Stimulated activated memory B cell treated with anti-CD40 and anti-IgM and Interleukin-4, amounts not matched to agents 10 μg/mL and 1 μg/mL and 100 μg/mL, for 72 hours (primary cell): ENCODE data around the gene CCDC74A.
A peak's percentile ranks its signal among the peaks of the same experiment; 100 is the strongest.
"Not testable (repeated sequence)": the region's sequence is repeated elsewhere in the genome, so short reads cannot be mapped to it uniquely, and the experiment has no call there.

Source experiments
- ATAC-seq: fragments of 150-1000 bp; cut with Tn5 transposase; 2 replicates; pipeline ENCODE4 v1.10.0; 2021
- H3K27ac Mint-ChIP-seq: one replicate; pipeline ENCODE4 v1.8.0; 2022; ENCODE audit warnings: mild to moderate bottlenecking, mixed read lengths
- H3K27me3 Mint-ChIP-seq: one replicate; pipeline ENCODE4 v1.8.0; 2022; ENCODE audit warnings: mixed read lengths
- H3K36me3 Mint-ChIP-seq: one replicate; pipeline ENCODE4 v1.8.0; 2022; ENCODE audit warnings: mixed read lengths
- H3K4me1 Mint-ChIP-seq: one replicate; pipeline ENCODE4 v1.8.0; 2022; ENCODE audit warnings: mixed read lengths
- H3K4me3 Mint-ChIP-seq: one replicate; pipeline ENCODE4 v1.8.0; 2022; ENCODE audit warnings: mild to moderate bottlenecking, moderate library complexity, mixed read lengths
- H3K9me3 Mint-ChIP-seq: one replicate; pipeline ENCODE4 v1.8.0; 2022; ENCODE audit warnings: mixed read lengths

The CCDC74A gene

DNA sequence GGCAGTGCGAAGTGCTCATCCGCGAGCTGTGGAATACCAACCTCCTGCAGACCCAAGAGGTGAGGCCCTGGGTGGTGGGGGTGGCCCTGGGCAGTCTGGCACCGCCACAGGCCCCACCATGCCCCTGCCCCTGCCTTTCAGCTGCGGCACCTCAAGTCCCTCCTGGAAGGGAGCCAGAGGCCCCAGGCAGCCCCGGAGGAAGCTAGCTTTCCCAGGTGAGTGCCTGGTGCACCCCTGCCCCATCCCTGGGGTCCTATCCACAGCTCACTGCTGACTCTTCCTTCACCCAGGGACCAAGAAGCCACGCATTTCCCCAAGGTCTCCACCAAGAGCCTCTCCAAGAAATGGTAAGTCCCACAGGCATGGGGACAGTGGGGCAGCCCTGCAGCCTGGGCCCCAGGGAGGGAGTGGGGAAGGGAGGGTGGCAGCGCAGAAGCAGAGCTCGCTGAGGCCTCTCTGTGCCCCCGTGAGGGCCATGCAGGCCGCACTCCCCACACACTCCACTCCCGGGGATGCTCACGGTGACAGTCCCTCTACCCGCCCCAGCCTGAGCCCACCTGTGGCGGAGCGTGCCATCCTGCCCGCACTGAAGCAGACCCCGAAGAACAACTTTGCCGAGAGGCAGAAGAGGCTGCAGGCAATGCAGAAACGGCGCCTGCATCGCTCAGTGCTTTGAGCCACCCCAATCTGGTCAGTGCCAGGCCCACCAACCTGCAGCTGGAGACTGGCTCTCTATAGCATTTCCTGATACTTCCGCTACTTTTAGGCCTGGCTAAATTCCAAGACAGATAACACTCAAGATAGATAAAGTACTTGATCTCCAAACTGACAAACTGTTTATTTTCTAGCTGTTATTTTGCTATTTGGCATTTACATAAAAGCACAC lies 5.3 kb downstream of the CCDC74A start:
- peaks cover 18% of the 10 kb centered on the region for H3K4me1 Mint-ChIP-seq

GRCh38 chr2:131533609-131534316 lies 6.1 kb downstream of the CCDC74A start:
- not testable (repeated sequence) for ATAC-seq

More for the DNA sequence above, 5.3 kb downstream of the CCDC74A start:
- ATAC-seq, H3K27me3 Mint-ChIP-seq, H3K36me3 Mint-ChIP-seq, H3K27ac Mint-ChIP-seq, H3K9me3 Mint-ChIP-seq, H3K4me3 Mint-ChIP-seq: not testable (repeated sequence)

GRCh38 chr2:131534317-131534672 lies 6.6 kb downstream of the CCDC74A start:
- ATAC-seq, result peak; percentile 14

More at GRCh38 chr2:131533609-131534316, 6.1 kb downstream of the CCDC74A start:
- H3K27ac Mint-ChIP-seq, H3K27me3 Mint-ChIP-seq, H3K36me3 Mint-ChIP-seq, H3K9me3 Mint-ChIP-seq, H3K4me3 Mint-ChIP-seq: not testable (repeated sequence)
- H3K4me1 Mint-ChIP-seq, result peaks cover 12% of the 10 kb centered on the region

DNA sequence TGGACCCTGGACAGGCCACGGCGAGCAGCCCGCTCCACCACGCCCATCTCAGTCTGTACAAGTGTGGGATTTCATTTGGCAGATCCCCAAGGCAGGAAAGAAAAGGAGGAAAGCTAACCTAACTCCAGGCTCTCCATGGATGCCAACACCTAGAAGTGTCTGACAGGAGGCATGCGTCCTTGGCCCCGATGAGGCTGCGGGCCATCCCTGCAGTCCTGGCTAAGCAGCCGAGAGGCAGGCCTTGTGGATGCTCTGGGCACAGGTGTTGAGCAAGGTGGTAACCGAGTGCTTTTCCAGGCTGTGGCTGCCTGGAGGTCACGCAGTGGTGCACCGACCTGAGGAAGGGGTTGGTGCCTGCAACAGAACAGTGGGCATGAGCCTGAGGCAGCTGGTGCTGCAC lies 7.3 kb downstream of the CCDC74A start:
- ATAC-seq, H3K27ac Mint-ChIP-seq, H3K4me1 Mint-ChIP-seq, H3K36me3 Mint-ChIP-seq, H3K4me3 Mint-ChIP-seq, H3K9me3 Mint-ChIP-seq, H3K27me3 Mint-ChIP-seq: not testable (repeated sequence)

More at GRCh38 chr2:131534317-131534672, 6.6 kb downstream of the CCDC74A start:
- H3K9me3 Mint-ChIP-seq, H3K27me3 Mint-ChIP-seq, H3K4me1 Mint-ChIP-seq, H3K27ac Mint-ChIP-seq, H3K36me3 Mint-ChIP-seq, H3K4me3 Mint-ChIP-seq: not testable (repeated sequence)

GRCh38 chr2:131535526-131535925 lies 7.8 kb downstream of the CCDC74A start:
- Mint-ChIP-seq H3K27ac (no peak overlapping the region), H3K27me3 (peaks cover 9% of the 10 kb centered on the region), H3K4me1 (no peaks in the 10 kb centered on the region), H3K4me3 (no peak overlapping the region), H3K36me3 (no peaks in the 10 kb centered on the region), H3K9me3 (no peaks in the 10 kb centered on the region)
- ATAC-seq, result no peak

DNA sequence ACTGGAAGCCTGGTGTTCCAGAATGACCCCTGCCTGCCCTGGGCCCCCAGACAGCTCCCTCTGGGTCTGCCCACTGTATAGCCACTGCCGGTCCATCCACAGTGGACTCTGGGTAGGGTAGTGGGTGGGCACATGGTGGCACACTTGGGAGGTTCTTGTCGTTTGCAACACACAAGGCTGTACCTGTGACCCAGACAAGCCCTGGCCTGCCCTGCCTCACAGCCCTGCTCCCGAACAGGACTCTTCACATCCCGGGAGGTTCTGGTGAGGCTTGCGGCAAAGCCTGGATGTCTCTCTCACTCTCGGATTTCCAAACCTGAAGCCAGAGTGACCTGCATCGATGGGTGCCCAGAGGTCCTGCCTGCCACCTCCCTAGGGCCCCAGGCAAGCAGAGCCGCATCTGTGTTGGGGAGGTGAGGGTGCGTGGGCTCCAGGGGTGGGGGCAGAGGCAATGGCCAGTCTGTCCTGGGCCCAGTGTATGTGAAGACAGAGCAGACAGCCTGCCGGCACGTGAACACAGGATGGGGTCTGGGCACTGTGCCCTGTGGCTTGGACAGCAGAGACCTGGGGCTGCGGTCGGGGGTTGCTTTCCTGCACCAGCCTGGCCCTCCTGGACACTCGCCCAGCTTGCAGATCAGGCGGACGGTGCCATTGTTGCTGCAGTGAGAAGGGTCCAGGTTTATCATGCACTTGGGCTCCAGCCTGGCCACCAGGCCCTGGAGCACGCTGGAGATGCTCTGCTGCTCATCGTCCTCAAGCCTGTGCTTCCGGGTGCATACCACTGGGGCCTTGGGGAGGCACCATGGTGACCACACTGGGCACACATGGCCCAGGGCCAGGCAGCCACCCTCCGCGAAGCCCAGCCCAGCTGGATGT lies 8.5 kb downstream of the CCDC74A start:
- not testable (repeated sequence) for H3K36me3 Mint-ChIP-seq, H3K27me3 Mint-ChIP-seq, H3K9me3 Mint-ChIP-seq, H3K4me3 Mint-ChIP-seq, ATAC-seq, H3K4me1 Mint-ChIP-seq, H3K27ac Mint-ChIP-seq

DNA sequence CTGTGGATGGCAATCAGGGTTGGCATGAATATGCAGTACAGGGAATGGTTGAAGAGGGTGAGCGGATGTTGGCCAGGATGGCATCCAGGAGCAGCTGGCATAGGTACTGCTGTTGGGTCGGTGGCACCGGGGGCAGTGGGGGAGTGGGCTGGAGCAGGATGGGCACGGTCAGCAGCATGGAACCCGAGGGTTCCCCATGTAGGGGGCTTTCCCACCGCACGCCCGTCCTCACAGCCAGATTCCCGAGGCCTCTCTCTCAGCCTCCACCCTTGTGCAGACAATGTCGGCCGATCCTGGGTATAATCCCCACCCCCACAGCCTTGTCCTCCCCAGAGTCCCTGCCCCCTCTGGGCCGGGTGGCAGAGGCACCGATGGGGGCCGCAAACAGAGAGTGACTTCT lies 9.2 kb downstream of the CCDC74A start:
- H3K36me3 Mint-ChIP-seq, H3K27me3 Mint-ChIP-seq, H3K4me1 Mint-ChIP-seq, ATAC-seq, H3K4me3 Mint-ChIP-seq, H3K9me3 Mint-ChIP-seq, H3K27ac Mint-ChIP-seq: not testable (repeated sequence)

DNA sequence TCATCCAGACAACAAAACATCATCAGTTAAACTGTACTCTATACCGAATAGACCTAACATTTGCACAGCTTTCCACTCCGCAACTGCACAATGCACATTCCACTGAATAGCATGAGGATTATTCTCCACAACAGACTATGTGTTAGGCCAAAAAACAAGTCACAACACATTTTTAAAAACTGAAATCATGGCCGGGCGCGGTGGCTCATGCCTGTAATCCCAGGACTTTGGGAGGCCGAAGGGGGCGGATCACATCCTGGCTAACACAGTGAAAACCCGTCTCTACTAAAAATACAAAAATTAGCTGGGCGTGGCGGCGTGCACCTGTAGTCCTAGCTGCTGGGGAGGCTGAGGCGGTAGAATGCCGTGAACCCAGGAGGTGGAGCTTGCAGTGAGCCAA lies 11.2 kb downstream of the CCDC74A start:
- H3K36me3 Mint-ChIP-seq, H3K27me3 Mint-ChIP-seq, H3K27ac Mint-ChIP-seq, H3K4me1 Mint-ChIP-seq, ATAC-seq, H3K4me3 Mint-ChIP-seq: not testable (repeated sequence)
- peaks cover 12% of the 10 kb centered on the region for H3K9me3 Mint-ChIP-seq

GRCh38 chr2:131542438-131543384 lies 15.0 kb downstream of the CCDC74A start:
- Mint-ChIP-seq H3K4me3 (no peak overlapping the region), H3K9me3 (peaks cover 12% of the 10 kb centered on the region), H3K27me3 (peaks cover 18% of the 10 kb centered on the region), H3K36me3 (no peaks in the 10 kb centered on the region), H3K4me1 (no peaks in the 10 kb centered on the region), H3K27ac (no peak overlapping the region)
- ATAC-seq, result no peak

DNA sequence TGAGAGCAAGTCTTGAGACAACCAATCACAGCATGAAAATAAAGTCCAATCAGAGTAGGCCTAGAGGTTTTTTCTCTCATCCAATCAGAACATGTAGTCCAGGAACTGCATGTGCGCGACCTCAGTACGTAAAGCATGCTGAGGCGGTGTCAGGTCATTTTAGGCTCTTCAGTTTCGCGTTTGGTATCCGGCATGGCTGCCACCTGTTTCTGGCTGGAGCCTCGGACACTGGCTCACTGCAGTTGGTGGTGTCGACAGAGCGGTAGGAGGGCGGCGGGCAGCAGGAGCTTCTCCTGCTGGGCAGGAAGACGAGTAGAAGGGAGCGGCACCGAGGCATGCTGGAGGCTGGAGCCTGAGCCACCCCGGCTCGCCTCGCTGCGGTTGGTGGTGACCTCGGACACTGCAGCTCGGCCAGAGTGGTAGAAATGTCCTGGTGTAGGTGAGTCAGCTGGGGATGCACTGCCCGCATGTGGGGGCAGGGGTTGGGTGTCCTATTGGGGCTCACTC lies 15.8 kb downstream of the CCDC74A start:
- Mint-ChIP-seq H3K27me3 (peaks cover 11% of the 10 kb centered on the region), H3K27ac (no peak overlapping the region), H3K36me3 (no peaks in the 10 kb centered on the region), H3K4me1 (no peaks in the 10 kb centered on the region), H3K4me3 (no peak overlapping the region), H3K9me3 (peaks cover 12% of the 10 kb centered on the region)
- ATAC-seq, result no peak

DNA sequence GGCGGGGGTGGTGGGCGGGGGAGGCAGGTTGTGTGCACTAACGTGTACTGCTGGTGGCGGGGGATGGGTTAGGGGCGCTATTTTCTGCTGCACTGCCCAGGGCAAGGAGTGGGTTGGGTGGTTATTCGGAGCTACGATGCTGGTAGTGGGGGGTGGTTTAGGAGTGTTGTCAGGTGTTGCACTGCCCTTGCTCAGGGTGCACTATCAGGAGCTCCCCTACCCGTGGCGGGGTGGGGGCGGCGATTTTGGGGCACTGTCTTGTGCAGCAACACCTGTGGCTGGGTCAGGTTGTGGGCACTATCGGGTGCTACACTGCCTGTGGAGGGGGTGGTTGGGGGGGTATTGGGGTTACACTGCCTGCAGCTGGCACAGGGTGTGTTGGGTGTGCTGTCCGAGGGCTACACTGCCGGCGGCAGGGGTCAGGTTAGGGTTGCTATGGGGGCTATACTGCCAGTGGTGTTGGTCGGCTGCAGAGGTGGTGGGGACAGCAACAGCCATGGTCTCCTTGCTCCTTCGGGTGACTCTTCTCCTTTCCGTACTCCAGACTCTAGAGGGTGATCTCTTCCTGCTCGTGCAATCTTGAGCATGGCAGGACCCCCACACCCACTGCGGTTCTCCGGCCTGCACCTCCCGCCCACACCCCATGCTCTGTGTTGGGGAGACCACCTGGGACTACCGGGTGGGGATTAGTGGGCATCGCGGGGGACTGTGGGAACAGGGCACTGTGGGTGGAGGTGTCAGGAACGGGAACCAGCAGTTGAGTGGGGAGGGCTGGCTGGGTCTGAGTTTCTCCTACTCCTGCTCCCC lies 16.5 kb downstream of the CCDC74A start:
- not testable (repeated sequence) for H3K36me3 Mint-ChIP-seq, H3K27ac Mint-ChIP-seq, H3K4me3 Mint-ChIP-seq, H3K4me1 Mint-ChIP-seq
- ATAC-seq, result peak; percentile 41
- Mint-ChIP-seq H3K27me3 (peaks cover 10% of the 10 kb centered on the region), H3K9me3 (peaks cover 12% of the 10 kb centered on the region)

- ATAC-seq, H3K4me3 Mint-ChIP-seq, H3K4me1 Mint-ChIP-seq, H3K36me3 Mint-ChIP-seq, H3K27ac Mint-ChIP-seq: not testable (repeated sequence)
- peaks cover 12% of the 10 kb centered on the region for H3K9me3 Mint-ChIP-seq
- H3K27me3 Mint-ChIP-seq, result peaks cover 10% of the 10 kb centered on the region
Observed at GRCh38 chr2:131544813-131545165, 17.1 kb downstream of the CCDC74A start.

- Mint-ChIP-seq H3K27ac (no peak overlapping the region), H3K4me3 (no peak overlapping the region), H3K9me3 (no peaks in the 10 kb centered on the region), H3K27me3 (peaks cover 32% of the 10 kb centered on the region), H3K4me1 (no peaks in the 10 kb centered on the region), H3K36me3 (no peaks in the 10 kb centered on the region)
- no peak for ATAC-seq
Observed at GRCh38 chr2:131552871-131553270, 25.2 kb downstream of the CCDC74A start.

- no peak for ATAC-seq
- Mint-ChIP-seq H3K27ac (no peak overlapping the region), H3K9me3 (no peaks in the 10 kb centered on the region), H3K4me1 (no peaks in the 10 kb centered on the region), H3K36me3 (no peaks in the 10 kb centered on the region), H3K27me3 (peaks cover 43% of the 10 kb centered on the region), H3K4me3 (no peak overlapping the region)
Observed at GRCh38 chr2:131556998-131557397, 29.3 kb downstream of the CCDC74A start.
